ENCODE data around the gene CEP72.

The CEP72 gene

DNA sequence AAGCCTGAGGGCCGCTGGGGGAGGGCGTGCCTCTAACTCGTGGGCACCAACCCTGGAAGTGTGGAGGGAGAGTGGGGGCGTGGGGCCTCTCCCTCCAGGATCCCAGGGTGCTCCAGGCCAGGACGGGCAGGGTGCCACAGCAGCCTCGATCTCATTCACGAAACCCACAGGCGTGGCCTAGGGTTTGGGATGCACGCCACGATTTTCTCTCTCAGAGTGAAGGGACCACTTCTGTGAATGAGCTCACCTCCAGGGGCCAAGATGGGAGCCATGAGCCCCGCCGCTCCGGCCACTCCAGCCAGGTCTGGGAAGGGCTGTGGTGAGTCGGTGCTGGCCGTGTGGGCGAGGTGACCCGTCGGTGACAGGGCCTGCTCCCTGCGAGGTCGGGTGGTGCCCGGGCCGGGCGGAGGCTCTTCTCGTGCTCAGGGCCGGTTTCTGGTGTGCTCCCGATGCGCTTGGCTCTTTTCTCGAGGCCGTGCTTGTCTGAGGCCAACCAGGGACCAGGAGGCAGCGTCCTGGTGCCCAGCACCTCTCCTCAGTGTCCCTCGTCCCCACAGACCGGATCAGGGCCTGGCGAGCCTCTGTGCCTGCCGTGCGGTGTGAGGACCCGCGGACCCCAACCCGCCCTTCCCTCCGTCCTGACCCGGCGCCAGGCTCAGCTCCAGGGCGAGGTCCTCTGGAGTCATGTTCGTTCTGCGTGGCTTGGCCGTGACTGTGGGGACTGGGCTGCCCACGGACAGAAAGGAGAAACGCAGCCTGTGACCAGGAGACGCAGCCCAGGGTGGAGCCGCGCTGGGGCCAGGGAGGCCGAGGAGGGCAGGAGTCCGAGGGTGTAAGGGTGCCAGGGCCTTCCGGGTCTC lies 50.0 kb downstream of the CEP72 start:
- FAIRE-seq: no peak

DNA sequence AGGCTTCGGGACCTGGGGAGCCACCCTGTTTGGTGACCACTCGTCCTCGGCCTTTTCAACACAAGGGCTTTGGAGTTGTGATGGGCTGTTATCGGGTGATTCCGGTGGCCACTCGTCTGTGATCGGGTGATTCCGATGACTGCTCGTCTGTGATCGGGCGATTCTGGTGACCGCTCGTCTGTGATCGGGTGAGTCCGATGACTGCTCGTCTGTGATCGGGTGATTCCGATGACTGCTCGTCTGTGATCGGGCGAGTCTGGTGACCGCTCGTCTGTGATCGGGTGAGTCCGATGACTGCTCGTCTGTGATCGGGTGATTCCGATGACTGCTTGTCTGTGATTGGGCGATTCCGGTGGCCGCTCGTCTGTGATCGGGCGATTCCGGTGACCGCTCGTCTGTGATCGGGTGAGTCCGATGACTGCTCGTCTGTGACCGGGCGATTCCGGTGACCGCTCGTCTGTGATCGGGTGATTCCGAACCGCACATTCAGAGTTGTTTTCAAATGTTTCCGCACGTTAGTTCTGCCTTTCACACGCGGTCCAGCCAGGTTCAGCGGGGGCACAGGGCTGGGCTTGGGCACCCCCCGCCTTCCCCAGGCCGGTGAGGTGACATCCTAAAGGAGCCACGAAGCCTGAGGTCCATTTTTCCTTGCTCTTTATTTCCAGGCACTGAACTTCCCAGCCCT lies 50.8 kb downstream of the CEP72 start:
- FAIRE-seq: no peak

DNA sequence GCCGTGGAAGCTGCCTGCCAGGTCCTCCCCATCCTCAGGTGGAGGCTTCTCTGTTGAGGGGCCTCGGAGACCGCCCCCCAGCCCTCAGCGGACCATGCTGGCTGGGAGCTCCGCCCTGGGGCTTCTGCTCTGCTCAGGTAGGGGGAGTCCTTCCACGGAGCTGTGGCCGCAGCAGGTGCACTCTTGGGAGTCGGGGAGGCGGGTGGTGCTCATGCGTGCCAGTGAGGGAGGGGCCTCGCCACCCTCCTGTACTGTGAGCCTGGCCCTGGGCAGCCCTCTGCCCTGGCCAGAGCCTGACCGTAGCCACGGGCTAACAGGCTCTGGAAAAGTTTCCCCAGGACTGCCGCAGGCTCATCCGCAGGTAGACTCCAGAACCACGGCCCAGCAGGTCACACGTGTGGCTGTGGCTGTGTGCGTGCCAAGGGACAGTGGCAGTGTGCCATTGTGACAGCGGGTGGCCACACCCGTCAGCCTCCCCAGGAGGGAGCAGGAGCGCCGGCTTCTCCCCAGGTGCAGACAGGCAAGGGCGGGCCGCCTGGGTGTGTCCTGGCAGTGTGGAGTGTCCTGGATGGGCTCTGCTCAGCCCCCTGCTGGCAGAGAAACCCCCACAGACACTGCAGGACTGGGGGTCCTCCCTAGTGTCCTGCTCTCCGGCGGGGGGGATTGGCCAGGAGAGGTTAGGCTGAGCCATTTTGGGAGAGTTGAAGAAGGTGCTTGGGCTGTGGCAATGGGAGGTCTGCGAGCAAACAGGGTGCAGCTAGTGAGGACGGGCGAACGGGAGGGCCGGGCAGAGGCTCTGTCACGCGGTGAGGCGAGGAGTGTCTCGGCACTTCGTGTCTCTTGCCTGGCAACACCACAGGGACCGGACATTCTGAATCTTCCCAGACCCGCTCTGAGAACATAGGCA lies 51.5 kb downstream of the CEP72 start:
- FAIRE-seq: no peak

DNA sequence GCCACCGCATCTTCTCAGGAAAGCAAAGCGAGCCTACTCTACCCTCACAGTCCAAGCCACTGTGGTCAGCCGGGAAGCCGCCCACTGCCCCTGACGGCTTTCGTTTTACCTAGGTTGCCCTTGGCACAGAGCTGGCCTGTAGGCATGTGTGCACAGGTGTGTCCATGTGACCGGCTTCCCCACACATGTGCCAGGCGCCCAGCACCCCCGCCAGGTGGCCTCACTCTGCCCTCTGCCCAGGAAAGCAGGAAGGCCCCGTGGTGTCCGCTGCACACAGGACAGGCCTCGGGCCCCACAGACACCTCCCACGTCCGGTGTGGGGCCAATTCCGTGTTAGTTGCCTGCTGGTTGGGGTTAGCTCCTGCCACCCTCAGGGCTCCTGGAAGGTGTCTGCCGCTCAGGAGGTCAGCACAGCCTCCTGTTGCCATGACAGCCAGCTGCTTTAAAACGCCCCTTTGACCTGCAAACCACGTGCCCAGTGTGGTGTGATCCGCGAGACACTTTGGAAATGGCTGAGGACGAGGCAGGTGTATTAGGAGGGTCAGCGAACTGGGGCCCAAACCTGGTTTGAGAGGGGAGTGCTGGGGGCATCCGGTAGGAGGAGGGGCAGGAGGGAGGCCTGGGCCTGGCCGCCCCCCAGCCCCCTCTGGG lies 52.3 kb downstream of the CEP72 start:
- no peak for FAIRE-seq

DNA sequence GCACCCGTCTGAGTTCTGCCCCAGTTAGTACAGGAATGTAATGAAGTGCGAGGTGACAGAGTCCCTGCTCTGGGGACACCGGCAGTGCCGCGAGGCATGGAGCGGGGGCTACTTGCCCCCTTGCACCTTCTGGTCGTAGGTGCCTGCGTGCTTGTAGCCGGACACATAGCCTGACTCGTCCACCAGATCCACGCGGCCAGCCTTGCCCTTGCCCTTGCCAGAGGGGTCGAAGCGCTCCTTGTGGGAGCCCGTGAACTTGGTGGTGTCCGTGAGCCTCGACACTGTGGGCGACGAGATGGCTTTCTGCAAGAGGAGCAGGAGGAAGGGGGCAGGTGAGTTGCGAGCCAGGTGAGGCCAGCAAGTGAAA lies 52.8 kb downstream of the CEP72 start:
- FAIRE-seq: no peak

DNA sequence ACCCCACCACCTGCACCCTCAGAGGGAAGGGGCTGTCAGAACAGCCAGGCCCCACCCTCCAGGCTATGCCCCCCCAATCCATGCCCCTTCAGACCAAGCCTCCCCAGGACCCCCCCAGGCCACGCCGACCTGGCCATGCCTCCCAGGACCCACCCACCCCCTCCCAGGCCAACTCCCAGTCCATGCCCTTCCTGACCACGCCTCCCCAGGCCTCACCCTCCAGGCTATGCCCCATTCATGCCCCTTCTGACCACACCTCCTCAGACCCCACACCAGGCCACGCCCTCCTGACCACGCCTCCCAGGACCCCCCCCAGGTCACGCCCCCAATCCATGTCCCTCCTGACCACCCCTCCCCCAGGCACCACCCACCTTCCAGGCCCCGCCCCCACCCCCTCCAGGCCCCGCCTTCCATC lies 53.4 kb downstream of the CEP72 start:
- FAIRE-seq: no peak

DNA sequence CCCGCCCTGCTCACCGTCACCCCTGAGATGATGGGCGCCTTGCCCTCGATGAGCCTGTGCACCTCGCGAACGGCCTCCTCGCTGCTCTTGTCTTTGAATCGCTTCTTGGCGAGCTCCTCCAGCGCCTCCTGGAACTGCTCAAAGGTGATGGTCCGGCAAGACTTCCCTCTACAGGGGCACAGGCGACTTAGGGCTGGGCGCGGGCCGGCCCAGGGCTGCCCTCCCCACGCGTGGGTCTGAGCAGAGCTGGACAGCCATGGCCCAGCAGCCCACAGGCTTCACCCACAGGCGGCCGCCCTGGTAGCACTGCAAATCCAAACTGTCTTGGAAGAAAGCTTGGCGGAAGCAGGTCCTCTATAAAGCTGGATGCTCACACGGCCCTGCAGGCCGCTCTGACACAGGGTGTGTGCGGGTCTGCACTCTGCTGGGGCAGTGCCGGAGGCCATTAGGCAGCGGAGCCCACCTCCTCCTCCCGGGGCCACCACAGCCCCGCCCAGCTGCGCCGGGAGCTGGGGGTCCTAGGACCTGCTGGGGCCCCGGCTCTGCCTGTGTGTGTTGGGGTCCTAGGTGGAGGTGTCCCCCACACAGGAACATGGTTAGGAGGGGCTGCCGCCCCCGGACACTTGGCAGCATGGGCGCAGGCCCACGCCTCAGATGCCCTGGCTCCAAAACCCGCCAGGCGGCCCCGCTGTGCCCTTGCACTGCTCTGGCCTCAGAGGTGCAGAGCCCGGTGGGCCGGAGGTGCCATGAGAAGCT lies 54.0 kb downstream of the CEP72 start:
- no peak for FAIRE-seq

DNA sequence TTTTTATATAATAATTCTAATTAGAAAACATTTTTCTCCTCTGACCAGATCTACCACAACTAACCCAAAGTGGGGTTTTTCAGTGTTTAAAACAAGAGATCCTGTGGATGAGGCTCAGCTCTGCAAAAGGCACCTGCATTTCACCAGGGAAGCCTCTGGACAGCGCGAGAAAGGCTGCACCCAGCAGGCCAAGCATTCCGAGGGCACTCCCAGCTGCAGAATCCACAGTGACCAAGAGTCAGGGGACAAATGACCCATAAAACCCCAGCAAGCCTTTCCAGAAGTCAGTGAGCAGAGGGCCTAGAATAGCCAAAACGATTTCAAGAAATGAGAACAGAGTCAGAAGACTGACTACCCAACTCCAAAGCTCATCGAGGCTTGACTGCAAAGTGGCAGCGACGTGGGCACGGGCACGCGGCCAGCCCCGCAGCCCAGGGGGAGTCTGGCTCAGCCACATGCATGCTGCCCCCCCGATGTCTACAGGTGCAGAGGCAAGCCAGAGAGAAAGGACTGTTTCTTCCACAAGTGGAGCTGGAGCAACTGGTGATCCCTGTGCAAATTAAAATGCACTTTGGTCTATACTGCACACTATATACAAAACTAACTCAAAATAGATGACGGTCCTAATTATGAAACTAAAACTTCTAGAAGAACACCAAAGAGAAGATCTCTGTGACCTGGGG lies 54.8 kb downstream of the CEP72 start:
- FAIRE-seq: no peak

DNA sequence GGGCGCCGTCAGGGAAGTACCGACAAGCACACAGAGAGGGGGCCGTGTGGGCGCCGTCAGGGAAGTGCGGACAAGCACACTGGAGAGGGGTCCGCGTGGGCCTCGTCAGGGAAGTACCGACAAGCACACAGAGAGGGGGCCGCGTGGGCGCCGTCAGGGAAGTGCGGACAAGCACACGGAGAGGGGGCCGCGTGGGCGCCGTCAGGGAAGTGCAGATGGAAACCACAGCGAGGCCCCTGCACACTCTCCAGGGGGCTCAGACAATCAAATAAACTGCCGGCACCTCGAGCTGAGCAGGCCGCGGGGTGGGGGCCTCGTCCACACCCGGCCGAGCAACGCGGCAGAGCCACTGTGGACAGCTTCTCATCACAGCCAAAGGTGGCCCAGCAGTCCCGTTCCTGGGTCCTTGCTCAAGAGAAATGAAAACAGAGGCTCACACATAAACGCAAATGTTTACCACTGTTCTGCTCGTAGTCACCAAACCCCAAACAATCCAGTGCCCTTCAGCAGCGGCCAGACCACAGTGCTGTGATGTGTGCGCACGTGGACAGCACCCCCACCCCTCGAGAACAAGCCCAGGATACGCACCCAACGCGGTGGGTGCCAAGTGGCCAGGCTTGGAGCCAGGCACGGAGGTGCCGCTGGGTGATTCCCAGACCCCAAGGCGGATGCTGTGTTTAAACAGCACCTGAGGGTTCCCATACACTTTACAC lies 56.3 kb downstream of the CEP72 start:
- no peak for FAIRE-seq

DNA sequence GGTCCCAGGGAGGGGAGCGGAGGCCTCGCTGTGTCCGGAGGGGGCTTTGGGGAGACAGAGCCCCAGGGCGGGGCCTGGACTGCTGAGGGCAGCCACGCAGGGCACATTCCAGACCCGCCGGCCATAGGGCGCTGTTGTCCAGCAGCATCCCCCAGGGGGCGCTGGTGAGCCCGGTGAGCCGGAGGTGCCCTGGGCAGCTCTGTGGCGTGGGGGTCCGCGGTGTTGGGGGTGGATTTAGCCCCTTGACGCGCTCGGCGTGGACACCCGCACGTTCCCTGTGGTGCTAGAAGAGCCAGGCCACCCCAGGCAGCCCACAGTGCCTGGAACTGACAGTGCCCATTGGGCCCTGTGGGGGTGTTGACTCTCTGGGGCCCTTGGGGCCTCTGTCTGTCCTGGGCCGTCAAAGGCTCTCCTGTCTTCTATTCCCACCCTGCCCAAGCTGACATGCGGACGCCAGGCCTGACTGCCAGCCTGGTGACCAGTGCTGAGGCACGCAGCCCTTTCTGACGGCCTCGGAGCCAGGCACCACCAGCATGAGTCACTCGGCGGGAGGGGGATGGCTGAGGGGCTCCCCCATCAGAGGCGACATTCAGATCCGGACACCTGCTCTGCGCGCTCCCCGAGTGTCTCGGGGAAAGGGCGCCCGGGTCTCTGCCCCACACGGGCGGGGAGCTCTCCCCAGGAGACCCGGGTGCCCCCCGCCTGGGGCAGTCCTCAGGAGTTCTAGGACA lies 57.1 kb downstream of the CEP72 start:
- FAIRE-seq: no peak

DNA sequence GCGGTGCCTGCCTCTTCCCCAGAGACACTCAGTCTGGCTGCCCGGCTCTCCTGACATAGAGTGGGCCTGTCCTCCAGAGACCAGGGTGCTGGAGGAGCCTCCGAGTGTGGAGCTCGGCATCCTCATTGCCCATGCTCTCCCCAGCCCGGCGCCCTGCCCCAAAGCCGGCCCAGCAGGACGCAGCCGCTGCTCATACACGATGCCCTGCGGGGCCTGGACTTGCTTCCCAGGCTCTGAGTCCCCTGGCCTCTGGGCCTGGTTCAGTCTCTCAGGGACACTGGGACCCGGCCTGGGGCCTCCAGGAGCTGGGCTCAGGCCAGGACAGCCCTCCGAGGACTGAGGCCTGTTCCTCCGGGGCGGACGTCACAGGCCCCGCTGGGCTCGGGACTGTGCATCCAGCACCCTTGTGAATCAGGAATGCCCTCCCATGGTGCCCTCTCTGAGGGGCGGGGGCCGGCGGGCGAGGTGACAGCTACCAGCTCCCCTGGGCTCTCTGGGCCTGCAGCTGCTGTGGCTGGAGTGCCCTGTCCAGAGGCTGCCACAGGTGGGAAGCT lies 57.8 kb downstream of the CEP72 start:
- no peak for FAIRE-seq

DNA sequence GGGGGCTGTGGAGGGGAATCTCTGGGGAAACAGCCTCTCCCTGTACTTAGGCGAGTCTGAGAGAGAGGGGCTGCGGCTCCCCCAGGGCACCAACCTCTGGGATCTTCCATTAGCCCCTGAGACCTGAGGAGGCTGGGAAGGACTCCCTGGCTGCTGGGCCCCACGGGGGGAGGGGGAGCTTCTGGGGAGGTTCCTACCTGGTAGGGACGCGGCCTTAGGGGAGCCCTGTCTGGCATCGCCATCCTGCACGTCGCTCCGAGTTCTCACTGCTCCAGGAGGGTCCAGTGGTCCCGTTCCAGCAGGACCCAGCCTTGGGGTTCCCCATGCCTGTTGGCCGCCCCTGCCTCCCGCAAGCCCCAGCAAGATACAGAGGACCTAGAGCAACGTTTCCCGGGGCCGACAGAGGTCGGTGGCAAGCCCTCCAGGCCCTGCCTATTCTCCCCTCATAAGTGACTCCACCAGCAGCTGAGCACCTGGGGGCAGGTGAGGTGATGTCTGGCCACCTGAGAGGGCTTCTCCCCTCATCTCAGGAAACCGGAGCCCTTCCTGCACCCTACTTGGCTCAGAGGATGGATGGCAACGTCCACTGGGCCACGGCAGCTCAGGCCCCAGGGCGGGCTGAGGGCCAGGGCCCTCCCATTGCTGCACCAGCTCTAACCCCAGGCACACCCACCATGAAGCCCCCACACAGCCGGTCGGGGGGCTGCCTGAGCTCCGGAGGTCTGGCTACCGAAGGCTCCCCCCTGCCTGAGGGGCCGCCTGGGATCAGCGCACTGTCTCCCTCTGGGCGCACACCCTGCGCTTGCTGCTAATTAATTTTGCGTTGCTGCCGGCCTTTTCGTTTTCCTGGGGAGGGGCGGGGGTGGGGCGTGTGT lies 58.5 kb downstream of the CEP72 start:
- FAIRE-seq: no peak

DNA sequence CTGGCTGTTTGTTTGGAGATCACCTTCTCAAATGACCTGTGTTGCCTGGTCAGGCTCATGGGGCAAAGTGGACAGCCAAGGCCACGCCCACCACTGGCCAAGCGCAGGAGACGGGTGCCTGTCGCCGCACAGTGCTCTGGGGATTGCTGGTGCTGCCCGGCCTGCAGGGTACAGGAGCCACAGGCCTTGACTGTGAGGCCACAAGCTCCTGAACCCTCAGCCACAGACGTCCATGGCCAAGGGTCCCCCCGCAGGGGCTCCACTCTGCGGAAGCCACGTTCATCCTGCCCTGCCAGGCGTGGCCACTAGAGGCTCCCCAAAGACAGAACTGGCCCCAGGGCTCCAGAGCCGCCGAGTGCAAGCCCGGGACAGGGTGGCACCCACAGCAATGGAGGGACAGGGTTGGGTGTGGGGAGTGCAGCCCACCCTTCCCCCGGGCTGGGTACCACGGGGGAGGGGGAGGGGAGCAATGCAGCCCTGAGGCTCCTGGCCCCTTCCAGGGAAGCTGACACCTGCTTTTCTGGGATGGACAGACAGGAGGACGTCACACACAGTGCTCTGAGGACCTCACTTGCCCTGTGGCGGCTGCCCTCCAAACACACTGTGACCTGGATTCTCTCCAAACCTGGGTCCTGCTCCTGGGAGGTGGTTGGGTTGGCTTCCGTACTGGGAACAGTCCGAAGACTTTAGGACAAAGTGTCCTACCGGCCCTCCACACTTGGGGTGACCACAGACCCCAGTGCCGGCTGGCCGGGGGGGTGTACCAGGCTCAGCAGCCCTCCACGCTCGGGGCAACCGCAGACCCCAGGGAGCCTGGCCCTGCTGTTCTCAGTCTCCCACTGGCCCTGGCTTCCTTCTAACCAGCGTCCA lies 59.6 kb downstream of the CEP72 start:
- FAIRE-seq: no peak

DNA sequence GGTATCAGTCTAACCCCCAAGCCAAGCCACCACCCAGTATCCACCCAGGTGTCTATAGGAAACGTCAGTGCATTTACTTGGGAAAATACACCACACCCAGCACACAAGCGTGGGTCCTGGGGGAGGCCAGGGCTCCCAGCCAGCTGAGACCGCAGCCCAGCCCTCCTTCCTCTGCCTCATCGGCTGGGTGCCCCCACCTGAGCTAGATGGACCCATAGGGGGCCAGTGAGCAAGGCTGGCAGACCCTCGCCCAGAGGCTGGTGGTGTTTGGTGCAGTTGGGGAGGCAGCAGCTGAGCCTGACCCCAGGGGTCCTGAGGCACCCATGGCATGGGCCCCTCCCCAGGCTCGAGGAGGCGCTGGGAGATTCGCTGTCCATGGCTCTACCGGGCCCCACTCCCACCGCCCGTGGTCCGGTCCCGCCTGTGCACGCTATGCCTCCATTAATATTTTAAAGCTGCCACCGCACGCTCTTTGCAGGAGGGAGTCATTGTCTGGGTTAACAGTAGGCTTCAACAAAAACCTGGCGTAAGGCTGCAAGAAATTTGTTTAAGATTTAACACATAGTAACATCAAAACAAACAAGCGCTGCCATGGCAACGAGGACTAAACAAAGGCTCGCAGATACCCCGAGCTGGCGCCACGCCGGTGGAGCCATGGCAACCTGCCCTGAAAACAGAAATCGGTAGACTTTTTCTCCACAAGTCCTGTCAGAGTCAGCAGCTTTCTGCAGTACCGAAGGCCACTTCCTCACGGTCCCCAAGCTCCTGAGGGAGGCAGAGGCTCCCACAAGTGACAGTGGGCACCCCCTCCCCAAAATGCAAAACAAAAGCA lies 60.4 kb downstream of the CEP72 start:
- FAIRE-seq: no peak

DNA sequence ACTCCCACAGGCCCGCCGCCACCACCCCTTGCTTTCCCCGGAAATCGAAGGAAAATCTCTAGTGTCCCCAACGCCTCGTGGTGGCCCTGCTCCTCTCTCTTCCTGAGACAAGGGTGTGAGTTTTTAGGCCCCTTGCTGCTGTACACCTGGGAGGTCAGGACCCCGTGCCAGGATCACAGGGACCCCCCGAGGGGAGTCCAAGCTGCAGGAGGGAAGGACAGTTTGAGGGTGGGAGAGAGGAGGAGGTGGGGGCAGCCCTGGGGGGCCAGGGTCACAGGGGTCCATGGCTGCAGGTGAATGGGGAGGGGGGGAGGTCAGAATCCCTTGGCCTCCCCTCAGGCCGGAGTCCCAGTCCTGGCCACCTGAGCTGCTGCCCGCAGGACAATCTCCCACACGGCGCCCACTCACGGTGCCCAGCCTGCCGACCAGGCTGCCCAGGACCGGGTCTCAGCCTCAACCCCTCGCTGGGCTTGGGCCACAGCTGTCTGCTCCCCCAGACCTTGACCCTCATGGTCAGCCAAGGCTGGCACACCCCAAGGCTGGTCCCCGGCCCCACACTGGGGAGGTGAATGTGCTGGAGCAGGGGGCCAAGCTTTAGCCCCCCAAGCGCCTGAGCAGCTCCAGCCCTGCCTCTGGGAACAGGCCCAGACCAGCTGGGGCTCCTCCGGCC lies 61.2 kb downstream of the CEP72 start:
- no peak for FAIRE-seq

All from islet of Langerhans (tissue), 1 donor.